ENCODE data around the gene C9orf50.

Gene C9orf50

DNA sequence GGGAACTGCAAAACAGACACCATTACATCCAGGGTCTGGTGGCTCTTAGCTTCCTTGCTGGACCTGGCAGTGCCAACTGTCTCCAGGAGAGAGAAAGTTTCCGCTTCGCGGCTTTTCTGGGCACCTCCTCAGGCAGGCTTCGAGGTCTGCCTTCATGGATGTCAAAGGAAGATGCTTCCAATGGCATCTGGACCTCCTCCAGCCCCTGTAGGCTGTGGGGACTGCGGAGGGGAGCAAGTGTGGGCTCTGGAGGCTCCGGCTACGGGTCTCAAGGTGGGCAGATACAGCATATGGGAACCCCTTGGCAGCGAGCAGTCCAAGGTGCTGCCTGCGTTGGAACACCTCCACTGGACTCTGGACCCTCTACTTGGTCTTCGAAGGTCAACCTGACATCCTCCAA lies 6.0 kb downstream of the C9orf50 start:
- H3K4me3 ChIP-seq (ENCODE audit: low read length): no peak overlapping the region
- DNase-seq (ENCODE audit: low read depth): no peak
- no peak for TF ChIP-seq CTCF (conservative IDR thresholded peaks at IDR 0.05; ENCODE audit: low read depth, low read length)

DNA sequence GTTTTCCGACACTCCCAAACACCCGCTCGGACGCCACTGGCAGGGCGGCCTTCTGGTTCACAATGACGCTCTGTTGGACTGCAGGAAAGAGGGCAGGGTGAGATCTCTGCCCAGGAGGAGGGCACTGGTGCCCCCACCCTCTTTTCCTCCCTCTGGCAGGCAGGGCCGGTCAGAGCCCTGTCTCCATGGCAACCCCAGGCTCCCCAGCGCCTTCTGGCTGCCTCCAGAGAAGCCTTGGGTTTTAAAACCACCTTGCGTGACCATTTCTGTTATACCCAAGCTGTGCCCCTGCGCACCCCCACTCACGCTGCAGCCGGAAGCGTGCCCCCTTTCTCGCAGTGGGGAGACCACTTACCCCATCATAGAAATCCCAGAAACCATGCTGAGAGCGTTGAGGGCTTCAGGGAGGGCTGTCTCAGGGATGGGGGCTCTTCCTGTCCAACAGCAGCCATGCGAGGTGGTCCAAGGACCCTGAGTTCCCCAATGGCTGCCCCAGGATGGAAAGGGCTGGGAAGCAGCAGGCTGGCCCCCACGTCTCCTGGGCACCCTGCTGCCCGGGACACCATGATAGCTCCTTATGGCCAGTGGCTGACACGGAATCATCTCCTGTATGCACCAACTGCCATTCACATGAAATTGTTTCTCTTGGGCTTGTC lies 7.3 kb downstream of the C9orf50 start:
- DNase-seq (ENCODE audit: low read depth): no peak
- TF ChIP-seq CTCF (conservative IDR thresholded peaks at IDR 0.05; ENCODE audit: low read depth, low read length): peak; percentile 22
- no peak overlapping the region for H3K4me3 ChIP-seq (ENCODE audit: low read length)

DNA sequence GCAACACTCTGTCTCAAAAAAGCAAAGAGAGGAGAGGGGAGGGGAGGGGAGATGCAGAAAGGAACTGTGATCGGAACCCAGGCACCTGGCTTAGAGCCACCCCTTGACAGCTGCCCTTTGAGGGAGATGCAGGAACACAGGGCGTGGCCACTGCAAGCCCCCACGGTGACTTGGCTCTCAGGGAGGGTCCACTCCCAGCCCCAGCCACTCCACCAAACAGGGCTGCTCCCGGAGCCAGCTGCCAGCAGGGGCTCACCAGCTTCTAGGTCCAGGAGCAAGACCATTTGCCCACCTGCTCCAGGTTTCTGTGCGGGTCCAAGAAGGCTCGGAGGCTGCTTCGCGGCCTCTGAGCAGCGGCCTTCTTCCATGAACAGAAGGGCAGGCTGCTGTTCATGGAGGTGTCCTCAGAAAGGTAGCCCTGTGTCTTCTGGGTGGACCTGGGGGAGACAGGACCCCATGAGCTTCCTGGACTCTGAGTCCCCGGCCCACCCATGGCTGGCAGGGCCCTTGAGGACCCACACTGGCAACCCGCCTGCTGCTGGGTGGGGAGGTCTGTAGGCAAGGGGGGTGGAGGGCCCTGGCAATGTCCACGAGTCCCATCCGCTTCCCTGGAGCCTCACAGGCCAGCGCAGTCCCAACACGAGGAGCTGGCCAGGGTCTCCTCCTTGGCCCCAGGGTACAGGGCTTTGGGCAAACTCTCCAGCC lies 7.9 kb downstream of the C9orf50 start:
- DNase-seq (ENCODE audit: low read depth): no peak
- no peak for TF ChIP-seq CTCF (conservative IDR thresholded peaks at IDR 0.05; ENCODE audit: low read depth, low read length)
- no peak overlapping the region for H3K4me3 ChIP-seq (ENCODE audit: low read length)

GRCh38 chr9:129612123-129612522 lies 8.8 kb downstream of the C9orf50 start:
- no peak overlapping the region for H3K4me3 ChIP-seq (ENCODE audit: low read length)
- no peak for DNase-seq (ENCODE audit: low read depth)
- peak; percentile 7 for TF ChIP-seq CTCF (conservative IDR thresholded peaks at IDR 0.05; ENCODE audit: low read depth, low read length)

- DNase-seq (ENCODE audit: low read depth): no peak
- H3K4me3 ChIP-seq (ENCODE audit: low read length): no peak overlapping the region
- no peak for TF ChIP-seq CTCF (conservative IDR thresholded peaks at IDR 0.05; ENCODE audit: low read depth, low read length)
Observed at GRCh38 chr9:129611307-129611800, 9.5 kb downstream of the C9orf50 start.

DNA sequence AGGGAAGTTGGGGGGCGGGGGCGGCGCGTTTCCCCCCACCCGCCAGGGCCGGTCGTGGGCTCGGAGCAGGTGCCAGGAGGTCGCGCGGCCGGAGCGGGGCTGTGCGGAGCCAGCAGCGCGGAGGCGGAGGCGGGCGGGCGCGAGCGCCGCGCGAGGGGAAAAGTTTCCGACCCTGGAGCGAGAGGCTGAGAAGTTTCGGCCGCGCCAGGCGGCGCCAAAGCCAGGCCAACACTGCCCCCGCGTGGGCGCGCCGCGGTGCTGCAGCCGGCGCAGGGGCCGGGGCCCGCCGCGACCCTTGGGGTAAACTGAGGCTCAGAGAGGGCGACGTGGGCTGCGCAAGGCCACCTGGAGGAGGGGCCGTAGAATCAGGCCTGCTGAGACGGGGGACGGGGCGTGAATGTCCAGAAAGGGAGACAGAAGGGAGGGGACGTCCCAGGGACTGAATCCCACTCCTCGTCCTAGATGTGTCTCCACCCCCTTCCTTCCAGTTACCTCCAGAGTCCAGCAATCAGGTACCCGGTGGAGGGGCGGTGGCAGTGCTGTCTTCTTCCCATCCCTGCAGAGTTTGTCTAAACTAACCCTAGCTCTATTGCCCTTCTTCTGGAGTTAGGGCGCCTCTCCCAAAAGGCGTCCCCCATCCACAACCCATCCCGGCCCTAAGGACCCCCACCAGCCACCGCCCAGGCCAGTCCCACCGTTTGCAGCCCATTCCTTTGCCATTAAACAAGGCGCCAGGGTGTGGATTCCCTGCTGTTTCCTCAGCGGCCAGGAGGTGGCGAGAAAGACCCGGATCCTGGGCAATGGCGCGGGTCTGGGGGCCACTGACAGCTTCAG lies 10.2 kb downstream of the C9orf50 start:
- H3K4me3 ChIP-seq (ENCODE audit: low read length): peak overlapping the region; percentile 51
- TF ChIP-seq CTCF (conservative IDR thresholded peaks at IDR 0.05; ENCODE audit: low read depth, low read length): peak; percentile 79
- DNase-seq (ENCODE audit: low read depth): no peak
